Measurements from ENCODE around the gene LYSMD4.

LYSMD4 gene

DNA sequence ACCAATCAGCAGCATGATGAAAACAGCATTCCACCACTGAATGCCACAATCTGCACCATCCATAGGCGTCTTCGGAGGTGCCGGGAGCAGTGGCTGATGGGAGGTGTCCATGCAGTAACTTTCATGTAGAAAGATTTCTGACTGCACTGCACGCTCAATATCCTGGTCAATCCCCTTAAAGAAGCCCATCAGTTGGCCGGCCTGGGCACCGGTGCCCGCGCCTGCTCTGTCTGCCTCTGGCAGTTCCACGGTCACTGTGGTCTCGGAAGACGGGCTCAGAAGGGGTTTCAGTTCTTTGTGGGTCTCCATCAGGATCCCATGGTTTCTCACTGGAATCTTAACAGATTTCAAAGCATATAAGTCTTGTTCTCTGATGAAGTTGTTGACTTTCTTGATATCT is 3.9 kb downstream of the LYSMD4 start:
- DNase-seq: no peak
- TF ChIP-seq, protein P1, sequence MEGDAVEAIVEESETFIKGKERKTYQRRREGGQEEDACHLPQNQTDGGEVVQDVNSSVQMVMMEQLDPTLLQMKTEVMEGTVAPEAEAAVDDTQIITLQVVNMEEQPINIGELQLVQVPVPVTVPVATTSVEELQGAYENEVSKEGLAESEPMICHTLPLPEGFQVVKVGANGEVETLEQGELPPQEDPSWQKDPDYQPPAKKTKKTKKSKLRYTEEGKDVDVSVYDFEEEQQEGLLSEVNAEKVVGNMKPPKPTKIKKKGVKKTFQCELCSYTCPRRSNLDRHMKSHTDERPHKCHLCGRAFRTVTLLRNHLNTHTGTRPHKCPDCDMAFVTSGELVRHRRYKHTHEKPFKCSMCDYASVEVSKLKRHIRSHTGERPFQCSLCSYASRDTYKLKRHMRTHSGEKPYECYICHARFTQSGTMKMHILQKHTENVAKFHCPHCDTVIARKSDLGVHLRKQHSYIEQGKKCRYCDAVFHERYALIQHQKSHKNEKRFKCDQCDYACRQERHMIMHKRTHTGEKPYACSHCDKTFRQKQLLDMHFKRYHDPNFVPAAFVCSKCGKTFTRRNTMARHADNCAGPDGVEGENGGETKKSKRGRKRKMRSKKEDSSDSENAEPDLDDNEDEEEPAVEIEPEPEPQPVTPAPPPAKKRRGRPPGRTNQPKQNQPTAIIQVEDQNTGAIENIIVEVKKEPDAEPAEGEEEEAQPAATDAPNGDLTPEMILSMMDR (IDR thresholded peaks at IDR 0.05; ENCODE audit: low read depth, low read length, missing control alignments): no peak
- in situ Hi-C loops (cut with HindIII; ENCODE audit: low pct_ligation_motif_present, low sequenced_read_pairs): no loop called here

DNA sequence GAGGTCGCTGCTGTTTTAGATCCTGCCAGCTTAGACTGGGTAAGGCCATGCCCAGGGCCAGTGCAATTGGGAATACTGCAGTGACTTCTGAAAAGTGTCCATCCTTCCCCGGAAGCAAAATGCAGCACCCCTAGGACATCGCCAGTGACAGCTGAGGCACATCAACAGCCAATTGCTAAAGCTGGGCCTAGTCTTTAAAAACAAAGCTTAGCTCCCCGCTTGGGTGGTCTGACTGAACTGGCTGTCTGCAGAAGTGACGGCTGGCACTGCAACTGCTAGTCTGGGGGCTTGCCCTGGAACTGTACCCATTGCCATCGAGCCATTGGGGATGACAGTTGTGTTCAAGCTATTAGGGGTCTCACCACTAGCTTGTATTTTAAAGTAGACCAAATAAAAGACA is 4.3 kb downstream of the LYSMD4 start:
- in situ Hi-C loops (cut with HindIII; ENCODE audit: low pct_ligation_motif_present, low sequenced_read_pairs): no loop called here
- TF ChIP-seq, protein P1 (IDR thresholded peaks at IDR 0.05; ENCODE audit: low read depth, low read length, missing control alignments): no peak
- DNase-seq: no peak
- Histone ChIP-seq H3K27me3 (replicated peaks) (no peaks in the 10 kb centered on the region), H3K27ac (no peak overlapping the region), H3K36me3 (replicated peaks) (no peaks in the 10 kb centered on the region), H3K4me3 (ENCODE audit: low read depth, low read length) (no peak overlapping the region)

More for the DNA sequence above, 3.9 kb downstream of the LYSMD4 start:
- Histone ChIP-seq H3K27ac (no peak overlapping the region), H3K36me3 (replicated peaks) (no peaks in the 10 kb centered on the region), H3K4me3 (ENCODE audit: low read depth, low read length) (no peak overlapping the region), H3K27me3 (replicated peaks) (no peaks in the 10 kb centered on the region)

DNA sequence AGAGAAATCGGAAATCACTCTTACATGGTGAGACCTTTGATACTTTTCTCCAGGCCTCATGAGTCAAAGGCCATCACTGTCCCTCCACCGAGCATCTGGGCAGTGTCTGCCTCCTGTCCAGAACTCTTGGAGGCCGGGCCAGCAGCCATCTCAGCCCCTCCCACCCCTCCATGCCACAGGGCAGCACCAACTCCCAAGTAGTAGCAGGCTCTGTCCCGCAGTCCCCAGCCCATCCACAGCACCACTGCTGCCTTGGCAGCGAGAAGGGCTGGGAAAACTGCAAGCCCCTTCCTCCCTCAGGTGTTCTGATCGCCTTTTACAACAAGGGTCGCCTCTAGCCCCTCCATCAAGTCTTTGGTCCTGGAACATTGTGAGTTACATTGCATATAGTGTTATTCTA is 5.5 kb downstream of the LYSMD4 start:
- H3K27me3 ChIP-seq (replicated peaks): no peaks in the 10 kb centered on the region
- H3K27ac ChIP-seq: no peak overlapping the region
- H3K36me3 ChIP-seq (replicated peaks): no peaks in the 10 kb centered on the region
- H3K4me3 ChIP-seq (ENCODE audit: low read depth, low read length): no peak overlapping the region
- TF ChIP-seq, protein P1 (IDR thresholded peaks at IDR 0.05; ENCODE audit: low read depth, low read length, missing control alignments): no peak
- no peak for DNase-seq
- in situ Hi-C loops (cut with HindIII; ENCODE audit: low pct_ligation_motif_present, low sequenced_read_pairs): no loop called here

DNA sequence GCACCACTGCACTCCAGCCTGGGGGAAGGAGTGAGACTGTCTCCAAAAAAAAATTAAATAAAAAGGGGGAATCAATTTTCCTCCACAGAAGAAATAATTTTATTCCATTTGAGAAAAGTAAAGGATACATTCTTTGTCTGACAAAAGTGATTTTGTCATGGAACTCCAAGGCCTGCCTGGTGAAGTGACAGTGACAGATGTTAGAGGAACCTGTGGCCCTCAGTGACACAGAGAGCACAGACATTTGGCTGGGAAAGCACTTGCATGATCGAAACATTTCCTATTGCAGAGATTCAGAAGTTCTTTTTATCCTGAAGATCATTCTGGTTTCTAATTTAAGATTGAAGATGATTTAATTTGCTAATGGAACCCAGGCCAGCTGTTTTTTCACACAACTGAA is 5.9 kb downstream of the LYSMD4 start:
- no peak for DNase-seq
- TF ChIP-seq, protein P1 (IDR thresholded peaks at IDR 0.05; ENCODE audit: low read depth, low read length, missing control alignments): no peak
- H3K4me3 ChIP-seq (ENCODE audit: low read depth, low read length): no peak overlapping the region
- no peaks in the 10 kb centered on the region for H3K36me3 ChIP-seq (replicated peaks)
- in situ Hi-C loops (cut with HindIII; ENCODE audit: low pct_ligation_motif_present, low sequenced_read_pairs): no loop called here
- no peaks in the 10 kb centered on the region for H3K27me3 ChIP-seq (replicated peaks)
- no peak overlapping the region for H3K27ac ChIP-seq

DNA sequence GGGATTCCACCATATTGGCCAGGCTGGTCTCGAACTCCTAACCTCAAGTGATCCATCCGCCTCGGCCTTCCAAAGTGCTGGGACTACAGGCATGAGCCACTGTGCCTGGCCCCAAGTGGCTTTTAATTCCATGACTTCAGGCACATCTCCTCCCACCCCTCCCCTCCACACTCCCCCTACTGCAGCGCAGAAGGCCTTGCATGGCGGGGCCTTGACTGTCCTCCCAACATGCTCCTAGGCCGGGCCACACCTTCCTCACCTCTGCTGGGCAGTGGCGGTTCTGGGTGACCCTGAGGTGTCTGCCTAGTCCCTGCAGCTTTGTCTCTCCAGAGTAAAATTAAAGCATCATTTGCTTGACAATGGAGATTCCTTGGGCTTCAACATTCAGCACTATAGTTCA is 6.9 kb downstream of the LYSMD4 start:
- Histone ChIP-seq H3K36me3 (replicated peaks) (no peaks in the 10 kb centered on the region), H3K27ac (no peak overlapping the region), H3K27me3 (replicated peaks) (no peaks in the 10 kb centered on the region), H3K4me3 (ENCODE audit: low read depth, low read length) (no peak overlapping the region)
- no peak for DNase-seq
- in situ Hi-C loops (cut with HindIII; ENCODE audit: low pct_ligation_motif_present, low sequenced_read_pairs): no loop called here
- TF ChIP-seq, protein P1 (IDR thresholded peaks at IDR 0.05; ENCODE audit: low read depth, low read length, missing control alignments): no peak

DNA sequence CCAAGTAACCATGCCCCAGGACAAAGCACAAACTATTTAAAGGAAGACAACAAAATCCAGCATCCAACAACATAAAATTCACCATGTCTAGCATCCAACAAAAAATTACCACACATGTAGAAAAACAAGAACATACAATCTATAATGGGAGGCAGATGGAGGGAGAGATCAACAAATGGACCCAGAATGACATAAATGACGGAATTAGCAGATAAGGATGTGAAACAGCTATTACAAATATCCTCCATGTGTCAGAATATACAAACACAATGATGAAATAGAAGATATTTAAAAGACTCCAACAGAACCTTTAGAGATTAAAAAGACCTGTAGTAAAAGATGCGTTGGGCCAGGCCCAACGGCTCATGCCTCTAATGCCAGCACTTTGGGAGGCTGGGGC is 10.8 kb downstream of the LYSMD4 start:
- DNase-seq: no peak
- Histone ChIP-seq H3K27me3 (replicated peaks) (no peaks in the 10 kb centered on the region), H3K4me3 (ENCODE audit: low read depth, low read length) (no peak overlapping the region), H3K36me3 (replicated peaks) (no peaks in the 10 kb centered on the region), H3K27ac (no peak overlapping the region)
- TF ChIP-seq, protein P1 (IDR thresholded peaks at IDR 0.05; ENCODE audit: low read depth, low read length, missing control alignments): no peak
- in situ Hi-C loops (cut with HindIII; ENCODE audit: low pct_ligation_motif_present, low sequenced_read_pairs): loop anchor here (25.0 kb wide), 1 partner anchor 435 kb away; no protein-coding TSS in a partner anchor
